HG02678 (cell line): ENCODE measurements around the gene PCTP.

Source experiments
- ATAC-seq: cut with Tn5 transposase; IDR thresholded peaks from one replicate; pipeline ENCODE4 v1.9.1; 2021; ENCODE audit warnings: mild to moderate bottlenecking, moderate library complexity; ENCODE audit not compliant: unreplicated experiment

The PCTP gene

GRCh38 chr17:55785181-55785580 is 34.3 kb downstream of the PCTP start:
- no peak for ATAC-seq

GRCh38 chr17:55793272-55793671 is 42.4 kb downstream of the PCTP start:
- no peak for ATAC-seq

GRCh38 chr17:55794725-55795482 is 44.1 kb downstream of the PCTP start:
- no peak for ATAC-seq

- no peak for ATAC-seq
Measured at GRCh38 chr17:55806745-55807495, 56.1 kb downstream of the PCTP start.

- ATAC-seq, result no peak
Measured at GRCh38 chr17:55811536-55811935, 60.7 kb downstream of the PCTP start.

- ATAC-seq, result no peak
Measured at GRCh38 chr17:55812323-55812722, 61.5 kb downstream of the PCTP start.

- no peak for ATAC-seq
Measured at GRCh38 chr17:55813944-55814343, 63.1 kb downstream of the PCTP start.

GRCh38 chr17:55814377-55814776 is 63.5 kb downstream of the PCTP start:
- ATAC-seq, result no peak

- no peak for ATAC-seq
Measured at GRCh38 chr17:55816532-55817396, 65.9 kb downstream of the PCTP start.

GRCh38 chr17:55817397-55817709 is 66.5 kb downstream of the PCTP start:
- no peak for ATAC-seq

- no peak for ATAC-seq
Measured at GRCh38 chr17:55818026-55818425, 67.2 kb downstream of the PCTP start.

- ATAC-seq, result no peak
Measured at GRCh38 chr17:55818451-55819375, 67.9 kb downstream of the PCTP start.

- no peak for ATAC-seq
Measured at GRCh38 chr17:55820675-55821074, 69.8 kb downstream of the PCTP start.

GRCh38 chr17:55822028-55822427 is 71.2 kb downstream of the PCTP start:
- no peak for ATAC-seq

- ATAC-seq, result no peak
Measured at GRCh38 chr17:55825213-55825612, 74.4 kb downstream of the PCTP start.
